Measurements from ENCODE around the gene HMGCS2. TPM values are rescaled to one million over a fixed set of nuclear protein-coding genes. Genes with fewer than 3 reads are reported as not detected.

Gene HMGCS2
- polyA plus RNA-seq, 1 of the 3 experiments (the other 2 are of a cell fraction), result not detected

DNA sequence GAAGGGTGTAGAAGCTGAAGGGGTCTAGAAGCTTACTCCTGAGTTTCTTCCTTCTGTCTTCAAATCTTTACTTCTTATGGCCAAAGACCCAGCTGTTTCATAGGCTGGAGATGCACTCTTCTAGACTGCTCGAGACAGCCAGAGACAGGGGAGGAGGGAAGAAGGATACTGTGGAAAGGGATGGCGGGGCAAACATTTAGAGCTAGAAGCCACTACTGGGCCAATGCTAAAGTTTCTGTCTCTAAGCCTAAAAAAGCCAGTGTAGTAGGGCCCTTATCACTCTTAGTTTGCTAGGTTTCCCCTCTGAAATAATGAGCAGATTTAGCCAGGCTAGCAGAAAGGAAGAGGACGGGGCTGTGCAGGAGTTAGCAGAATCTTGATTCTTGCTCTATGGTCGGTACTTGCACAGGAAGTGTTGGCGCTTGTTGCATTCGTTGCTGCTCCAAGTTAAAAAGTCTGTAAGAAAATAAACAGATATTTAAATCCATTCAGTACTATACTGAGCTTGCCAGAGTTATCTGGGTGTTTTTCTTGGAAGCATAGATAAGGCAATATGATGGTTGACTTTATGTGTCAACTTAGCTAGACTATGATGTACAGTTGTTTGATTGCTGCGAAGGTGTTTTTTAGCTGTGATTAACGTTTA, 25.6 kb upstream of the HMGCS2 start:
- CTCF ChIA-PET, result interaction anchor here (2.2 kb wide), 1 partner anchor 50 kb away, joined by 10 read pairs; no protein-coding TSS in a partner anchor
- H3K4me3 ChIP-seq (ENCODE audit: low read depth in 2 of 2, low read length in 1 of 2), result no peak overlapping the region
- H3K36me3 ChIP-seq (replicated peaks in 1 of 2; ENCODE audit: control insufficient read depth in 1 of 2, insufficient read depth in 2 of 2, low read length in 1 of 2), result no peaks in the 10 kb centered on the region
- no peaks in the 10 kb centered on the region for H4K20me1 ChIP-seq (ENCODE audit: insufficient read depth)
- 76% methylated on average over 8 of the region's 8 CpGs for WGBS (ENCODE audit: low lambda C conversion rate)
- H3K4me2 ChIP-seq, result no peak overlapping the region
- no peak overlapping the region for H3K27ac ChIP-seq (ENCODE audit: low read depth in 2 of 2, low read length in 1 of 2)
- TF ChIP-seq TEAD4 (IDR thresholded peaks at IDR 0.05; ENCODE audit: borderline replicate concordance, insufficient read depth), result no peak
- TF ChIP-seq, protein P1, sequence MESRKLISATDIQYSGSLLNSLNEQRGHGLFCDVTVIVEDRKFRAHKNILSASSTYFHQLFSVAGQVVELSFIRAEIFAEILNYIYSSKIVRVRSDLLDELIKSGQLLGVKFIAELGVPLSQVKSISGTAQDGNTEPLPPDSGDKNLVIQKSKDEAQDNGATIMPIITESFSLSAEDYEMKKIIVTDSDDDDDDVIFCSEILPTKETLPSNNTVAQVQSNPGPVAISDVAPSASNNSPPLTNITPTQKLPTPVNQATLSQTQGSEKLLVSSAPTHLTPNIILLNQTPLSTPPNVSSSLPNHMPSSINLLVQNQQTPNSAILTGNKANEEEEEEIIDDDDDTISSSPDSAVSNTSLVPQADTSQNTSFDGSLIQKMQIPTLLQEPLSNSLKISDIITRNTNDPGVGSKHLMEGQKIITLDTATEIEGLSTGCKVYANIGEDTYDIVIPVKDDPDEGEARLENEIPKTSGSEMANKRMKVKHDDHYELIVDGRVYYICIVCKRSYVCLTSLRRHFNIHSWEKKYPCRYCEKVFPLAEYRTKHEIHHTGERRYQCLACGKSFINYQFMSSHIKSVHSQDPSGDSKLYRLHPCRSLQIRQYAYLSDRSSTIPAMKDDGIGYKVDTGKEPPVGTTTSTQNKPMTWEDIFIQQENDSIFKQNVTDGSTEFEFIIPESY (IDR thresholded peaks at IDR 0.05; ENCODE audit: borderline replicate concordance, low read depth), result no peak
- TF ChIP-seq NFIC (IDR thresholded peaks at IDR 0.05; ENCODE audit: borderline replicate concordance), result no peak
- TF ChIP-seq POLR2AphosphoS5 (IDR thresholded peaks at IDR 0.05; ENCODE audit: low read depth, low read length), result no peak
- TF ChIP-seq, protein P2, sequence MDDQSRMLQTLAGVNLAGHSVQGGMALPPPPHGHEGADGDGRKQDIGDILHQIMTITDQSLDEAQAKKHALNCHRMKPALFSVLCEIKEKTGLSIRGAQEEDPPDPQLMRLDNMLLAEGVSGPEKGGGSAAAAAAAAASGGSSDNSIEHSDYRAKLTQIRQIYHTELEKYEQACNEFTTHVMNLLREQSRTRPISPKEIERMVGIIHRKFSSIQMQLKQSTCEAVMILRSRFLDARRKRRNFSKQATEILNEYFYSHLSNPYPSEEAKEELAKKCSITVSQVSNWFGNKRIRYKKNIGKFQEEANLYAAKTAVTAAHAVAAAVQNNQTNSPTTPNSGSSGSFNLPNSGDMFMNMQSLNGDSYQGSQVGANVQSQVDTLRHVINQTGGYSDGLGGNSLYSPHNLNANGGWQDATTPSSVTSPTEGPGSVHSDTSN (IDR thresholded peaks at IDR 0.05), result no peak
- TF ChIP-seq, protein P3, sequence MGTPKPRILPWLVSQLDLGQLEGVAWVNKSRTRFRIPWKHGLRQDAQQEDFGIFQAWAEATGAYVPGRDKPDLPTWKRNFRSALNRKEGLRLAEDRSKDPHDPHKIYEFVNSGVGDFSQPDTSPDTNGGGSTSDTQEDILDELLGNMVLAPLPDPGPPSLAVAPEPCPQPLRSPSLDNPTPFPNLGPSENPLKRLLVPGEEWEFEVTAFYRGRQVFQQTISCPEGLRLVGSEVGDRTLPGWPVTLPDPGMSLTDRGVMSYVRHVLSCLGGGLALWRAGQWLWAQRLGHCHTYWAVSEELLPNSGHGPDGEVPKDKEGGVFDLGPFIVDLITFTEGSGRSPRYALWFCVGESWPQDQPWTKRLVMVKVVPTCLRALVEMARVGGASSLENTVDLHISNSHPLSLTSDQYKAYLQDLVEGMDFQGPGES (IDR thresholded peaks at IDR 0.05; ENCODE audit: low read depth, low read length), result no peak
- TF ChIP-seq, protein P4, sequence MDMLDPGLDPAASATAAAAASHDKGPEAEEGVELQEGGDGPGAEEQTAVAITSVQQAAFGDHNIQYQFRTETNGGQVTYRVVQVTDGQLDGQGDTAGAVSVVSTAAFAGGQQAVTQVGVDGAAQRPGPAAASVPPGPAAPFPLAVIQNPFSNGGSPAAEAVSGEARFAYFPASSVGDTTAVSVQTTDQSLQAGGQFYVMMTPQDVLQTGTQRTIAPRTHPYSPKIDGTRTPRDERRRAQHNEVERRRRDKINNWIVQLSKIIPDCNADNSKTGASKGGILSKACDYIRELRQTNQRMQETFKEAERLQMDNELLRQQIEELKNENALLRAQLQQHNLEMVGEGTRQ (IDR thresholded peaks at IDR 0.05; ENCODE audit: borderline replicate concordance, low read depth, low read length), result no peak
- TF ChIP-seq NRF1 (IDR thresholded peaks at IDR 0.05; ENCODE audit: low read depth, low read length), result no peak
- no peak for TF ChIP-seq ELF1 (IDR thresholded peaks at IDR 0.05)
- TF ChIP-seq GATA2 (CRISPR knock-in tag; IDR thresholded peaks at IDR 0.05), result no peak
- TF ChIP-seq MXI1 (IDR thresholded peaks at IDR 0.05; ENCODE audit: low read depth, low read length), result no peak
- no peak for TF ChIP-seq FOXM1 (IDR thresholded peaks at IDR 0.05; ENCODE audit: low read depth)
- TF ChIP-seq FOXJ3 (CRISPR knock-in tag; IDR thresholded peaks at IDR 0.05), result no peak
- no peak for TF ChIP-seq JUND (IDR thresholded peaks at IDR 0.05)
- TF ChIP-seq SIN3A (IDR thresholded peaks at IDR 0.05; ENCODE audit: borderline replicate concordance, low read depth, low read length), result no peak
- TF ChIP-seq EZH2phosphoT487 (IDR thresholded peaks at IDR 0.05; ENCODE audit: borderline replicate concordance, low read depth), result no peak
- TF ChIP-seq, protein P5, sequence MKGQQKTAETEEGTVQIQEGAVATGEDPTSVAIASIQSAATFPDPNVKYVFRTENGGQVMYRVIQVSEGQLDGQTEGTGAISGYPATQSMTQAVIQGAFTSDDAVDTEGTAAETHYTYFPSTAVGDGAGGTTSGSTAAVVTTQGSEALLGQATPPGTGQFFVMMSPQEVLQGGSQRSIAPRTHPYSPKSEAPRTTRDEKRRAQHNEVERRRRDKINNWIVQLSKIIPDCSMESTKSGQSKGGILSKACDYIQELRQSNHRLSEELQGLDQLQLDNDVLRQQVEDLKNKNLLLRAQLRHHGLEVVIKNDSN (IDR thresholded peaks at IDR 0.05; ENCODE audit: borderline replicate concordance, low read depth), result no peak
- no peak for DNase-seq
- H3K4me1 ChIP-seq (ENCODE audit: control insufficient read depth in 1 of 2, insufficient read depth in 2 of 2, low read depth in 1 of 2, low read length in 1 of 2), result no peaks in the 10 kb centered on the region; a peak in 1 of 4 replicates
- POLR2A ChIA-PET, result no interaction called here
- H3K9me3 ChIP-seq, result no peaks in the 10 kb centered on the region
- H3K27me3 ChIP-seq (ENCODE audit: insufficient read depth), result no peaks in the 10 kb centered on the region
- no peaks in the 10 kb centered on the region for H3F3A ChIP-seq (replicated peaks; ENCODE audit: insufficient read depth)
- H3K9me2 ChIP-seq, result no peaks in the 10 kb centered on the region
- no peak overlapping the region for H3K9ac ChIP-seq
- no peaks in the 10 kb centered on the region for H3K79me2 ChIP-seq (ENCODE audit: insufficient read depth)
- no peak overlapping the region for H2AFZ ChIP-seq (ENCODE audit: low read depth)

Data from SK-N-SH (cell line).